IMR-90 (cell line): Measurements from ENCODE around the gene NFX1. TPM values are rescaled to one million over a fixed set of nuclear protein-coding genes. Genes with fewer than 3 reads are reported as not detected.

Source experiments
- ATAC-seq: fragments of 200-7000 bp; cut with Tn5 transposase; 2 replicates; pipeline ENCODE4 v1.9.1; 2020; ENCODE audit warnings: low read depth, mild to moderate bottlenecking, moderate library complexity
- BruUV-seq: library from RNA; stranded (reverse); fragments of 400-500 nt; replicated peaks from 2 replicates; lab custom pipeline; 2021; lab: Mats Ljungman, UMichigan
- CTCF ChIA-PET: fragments of 300-600 bp; formaldehyde crosslinking; extraction: SDS; loops from one replicate; lab custom pipeline; 2021; ENCODE audit warnings: antibody characterized with exemption; lab: Yijun Ruan, JAX
- POLR2A ChIA-PET: fragments of 300-600 bp; sonication (Branson Sonifier 250); formaldehyde crosslinking; loops from one replicate; lab custom pipeline; 2022; ENCODE audit warnings: antibody characterized with exemption; ENCODE audit not compliant: unreplicated experiment; lab: Charles Lee
- DNase-seq: peaks from one replicate; pipeline ENCODE4 v3.0.0; 2013
- H2AFZ ChIP-seq: replicated peaks from 2 replicates; pipeline ENCODE3; 2013; ENCODE audit warnings: low read length, mild to moderate bottlenecking; ENCODE audit not compliant: poor library complexity
- H2AK5ac ChIP-seq: 2 replicates; pipeline ENCODE4 v1.6.1; 2013; ENCODE audit warnings: low read depth, low read length, inconsistent platforms
- H2AK9ac ChIP-seq: replicated peaks from 2 replicates; pipeline ENCODE3; 2013; ENCODE audit warnings: mild to moderate bottlenecking, low read depth, low read length, moderate library complexity; ENCODE audit not compliant: poor library complexity
- H2BK120ac ChIP-seq: 2 replicates; pipeline ENCODE4 v1.6.1; 2013; ENCODE audit warnings: low read depth, low read length, inconsistent platforms
- H2BK15ac ChIP-seq: 3 replicates; pipeline ENCODE4 v1.6.1; 2013; ENCODE audit warnings: low read depth, low read length, inconsistent platforms
- H2BK20ac ChIP-seq: 2 replicates; pipeline ENCODE4 v1.6.1; 2013; ENCODE audit warnings: low read depth, mild to moderate bottlenecking, inconsistent platforms, low read length, moderate library complexity
- H2BK5ac ChIP-seq: 2 replicates; pipeline ENCODE4 v1.6.1; 2013; ENCODE audit warnings: mild to moderate bottlenecking, low read depth, low read length, inconsistent platforms; ENCODE audit not compliant: poor library complexity, severe bottlenecking
- H3K14ac ChIP-seq: replicated peaks from 2 replicates; pipeline ENCODE4 v1.6.1; 2013; ENCODE audit warnings: low read depth, low read length, inconsistent platforms
- H3K18ac ChIP-seq: 2 replicates; pipeline ENCODE4 v1.6.1; 2013; ENCODE audit warnings: low read depth, low read length, control low read depth
- H3K23ac ChIP-seq: 2 replicates; pipeline ENCODE4 v1.6.1; 2013; ENCODE audit warnings: low read depth, low read length, inconsistent platforms
- H3K27ac ChIP-seq: 2 replicates; pipeline ENCODE4 v1.5.1; 2013; ENCODE audit warnings: mild to moderate bottlenecking, control low read depth, low read length; ENCODE audit not compliant: insufficient read depth
- H3K27me3 ChIP-seq: 2 replicates; pipeline ENCODE4 v1.6.1; 2013; ENCODE audit warnings: low read length; ENCODE audit not compliant: control insufficient read depth, insufficient read depth
- H3K36me3 ChIP-seq: 2 replicates; pipeline ENCODE4 v1.6.1; 2013; ENCODE audit warnings: low read length, mixed read lengths; ENCODE audit not compliant: control insufficient read depth, insufficient read depth
- H3K4ac ChIP-seq: 2 replicates; pipeline ENCODE4 v1.6.1; 2013; ENCODE audit warnings: low read depth, low read length, inconsistent platforms
- H3K4me1 ChIP-seq: 2 replicates; pipeline ENCODE4 v1.6.1; 2013; ENCODE audit warnings: low read length, mixed read lengths; ENCODE audit not compliant: control insufficient read depth, insufficient read depth
- H3K4me2 ChIP-seq: 2 replicates; pipeline ENCODE4 v1.6.1; 2013; ENCODE audit warnings: low read depth, mild to moderate bottlenecking, control low read depth, low read length, moderate library complexity
- H3K4me3 ChIP-seq: 2 replicates; pipeline ENCODE4 v1.5.1; 2013; ENCODE audit warnings: low read depth, mild to moderate bottlenecking, control low read depth, low read length, moderate library complexity; ENCODE audit not compliant: insufficient read depth
- H3K56ac ChIP-seq: 2 replicates; pipeline ENCODE4 v1.6.1; 2013; ENCODE audit warnings: low read length, inconsistent platforms; ENCODE audit not compliant: insufficient read depth; ENCODE audit errors: extremely low read depth
- H3K79me1 ChIP-seq, 2 experiments: 2 replicates each; pipeline ENCODE4 v1.6.1; 2013; ENCODE audit warnings: low read length in 2 of 2, inconsistent platforms in 1 of 2, low read depth in 1 of 2
- H3K9ac ChIP-seq: 2 replicates; pipeline ENCODE4 v1.6.1; 2013; ENCODE audit warnings: low read depth, low read length, control low read depth
- H3K9me1 ChIP-seq: 2 replicates; pipeline ENCODE4 v1.6.1; 2013; ENCODE audit warnings: low read length, inconsistent platforms; ENCODE audit not compliant: insufficient read depth
- H3K9me3 ChIP-seq: 2 replicates; pipeline ENCODE4 v1.6.1; 2013; ENCODE audit warnings: low read length; ENCODE audit not compliant: control insufficient read depth, insufficient read depth
- H4K20me1 ChIP-seq: 2 replicates; pipeline ENCODE4 v1.6.1; 2013; ENCODE audit warnings: low read length, inconsistent platforms; ENCODE audit not compliant: insufficient read depth
- H4K5ac ChIP-seq: 2 replicates; pipeline ENCODE4 v1.6.1; 2013; ENCODE audit warnings: mild to moderate bottlenecking, low read depth, low read length, control low read depth
- H4K8ac ChIP-seq, 2 experiments: 2 replicates each; pipeline ENCODE4 v1.6.1; 2013; ENCODE audit warnings: low read depth in 2 of 2, low read length in 2 of 2, control low read depth in 1 of 2, inconsistent platforms in 1 of 2
- H4K91ac ChIP-seq: 2 replicates; pipeline ENCODE4 v1.6.1; 2013; ENCODE audit warnings: low read depth, low read length, inconsistent platforms; ENCODE audit not compliant: insufficient read depth
- CHD1 ChIP-seq: IDR thresholded peaks from 2 replicates; pipeline ENCODE4 v1.6.1; 2012; ENCODE audit warnings: low read depth, low read length, improper control_type of control experiment
- FOS ChIP-seq: fragments of 150-350 bp; IDR thresholded peaks from 2 replicates; pipeline ENCODE4 v1.6.1; 2016; ENCODE audit warnings: low read depth, low read length
- MXI1 ChIP-seq: IDR thresholded peaks from 2 replicates; pipeline ENCODE4 v1.6.1; 2012; ENCODE audit warnings: low read depth, mild to moderate bottlenecking, low read length, moderate library complexity, borderline replicate concordance
- RAD21 ChIP-seq: IDR thresholded peaks from 2 replicates; pipeline ENCODE4 v1.6.1; 2012; ENCODE audit warnings: low read length, improper control_type of control experiment
- RCOR1 ChIP-seq: IDR thresholded peaks from 2 replicates; pipeline ENCODE4 v1.6.1; 2012; ENCODE audit warnings: mild to moderate bottlenecking, low read length, improper control_type of control experiment; ENCODE audit not compliant: insufficient replicate concordance
- WGBS, 2 experiments: methylation state at CpG; one replicate each; pipeline versions ENCODE4 v1.1.5 to v1.1.7; 2013; ENCODE audit warnings: missing lambda C conversion rate in 2 of 2; ENCODE audit not compliant: insufficient read length in 1 of 2; ENCODE audit errors: extremely low coverage in 2 of 2; 5-methylcytosine and 5-hydroxymethylcytosine counted together
- dilution Hi-C: fragments of 300-500 bp; cut with HindIII; formaldehyde crosslinking; loops from one replicate; pipeline ENCODE4 v1.14.3; 2018; ENCODE audit warnings: low sequenced_read_pairs; ENCODE audit not compliant: unreplicated experiment
- in situ Hi-C: fragments of 300-500 bp; cut with MboI; formaldehyde crosslinking; loops from 3 replicates; pipeline ENCODE4 v1.14.3; 2019; ENCODE audit warnings: low sequenced_read_pairs, inconsistent platforms, mixed read lengths
- intact Hi-C: fragments of 100-400 bp; cut with micrococcal nuclease; formaldehyde crosslinking; loops from 2 replicates; pipeline ENCODE4 v1.10.0; 2022
- polyA plus RNA-seq, 3 experiments: library from polyadenylated mRNA; depleted of rRNA; stranded (reverse); fragments of >200 nt; gene quantifications; 2 replicates each; pipeline ENCODE4 v1.2.3, GENCODE V29; 2012; ENCODE audit warnings: low replicate concordance in 1 of 3
- total RNA-seq: library from RNA; depleted of rRNA; stranded (reverse); fragments of >200 nt; gene quantifications from 2 replicates; pipeline ENCODE4 v1.2.3, GENCODE V29; 2012
- TF ChIP-seq, protein P1 (sequence below): fragments of 150-350 bp; IDR thresholded peaks from 2 replicates; pipeline ENCODE4 v1.6.1; 2016; ENCODE audit warnings: low read depth, mild to moderate bottlenecking, low read length, moderate library complexity, borderline replicate concordance
- TF ChIP-seq, protein P2 (sequence below): fragments of 150-350 bp; IDR thresholded peaks from 2 replicates; pipeline ENCODE4 v1.6.1; 2017; ENCODE audit warnings: mild to moderate bottlenecking, antibody characterized with exemption, low read length, low read depth

The NFX1 gene
- total and polyA plus RNA-seq, 2 of the 4 experiments (the other 2 are of a cell fraction) = 27.0 to 36.0 TPM

DNA sequence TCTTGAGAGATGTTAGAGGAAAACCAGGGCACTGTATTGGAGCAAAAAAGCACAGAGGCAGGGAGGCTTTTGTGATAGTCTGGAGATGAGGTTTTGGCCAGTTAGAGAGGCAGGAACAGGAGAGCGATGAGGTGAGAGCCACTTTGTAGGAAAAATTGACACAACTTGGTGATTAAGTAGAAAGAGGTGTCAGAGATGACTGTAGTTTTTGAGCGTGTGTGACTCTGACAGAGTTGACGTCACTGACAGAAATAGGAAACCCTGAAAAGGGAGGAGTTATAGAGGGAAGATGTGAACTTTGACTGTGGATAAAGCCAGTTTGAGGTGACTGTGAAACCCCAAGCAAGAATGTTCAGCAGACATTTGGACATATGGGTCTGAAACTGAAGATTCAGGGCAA is 15.7 kb downstream of the NFX1 start:
- Histone ChIP-seq H3K4ac (no peak overlapping the region), H2AK9ac (no peak overlapping the region), H3K9me3 (no peaks in the 10 kb centered on the region), H3K14ac (no peak overlapping the region), H3K9me1 (peaks cover 15% of the 10 kb centered on the region; the same call in 1 of the 2 replicates), H3K4me3 (no peak overlapping the region), H2BK20ac (no peak overlapping the region), H3K4me2 (no peak overlapping the region), H3K56ac (no peak overlapping the region), H2AK5ac (no peak overlapping the region), H3K36me3 (peaks cover 50% of the 10 kb centered on the region), H2BK15ac (no peak overlapping the region), H4K91ac (no peak overlapping the region), H2AFZ (no peak overlapping the region), H4K20me1 (peaks cover 8% of the 10 kb centered on the region; the same call in 1 of the 2 replicates), H3K27ac (no peak overlapping the region), H4K8ac (no peak overlapping the region), H3K18ac (no peak overlapping the region), H3K27me3 (no peaks in the 10 kb centered on the region), H3K9ac (no peak overlapping the region), H3K79me1 (peaks cover 16 to 62% of the 10 kb centered on the region in 2 experiments), H4K5ac (peak overlapping the region; percentile 38; the same call in 1 of the 2 replicates), H3K4me1 (peaks cover 4% of the 10 kb centered on the region; the same call in 1 of the 2 replicates), H3K23ac (no peak overlapping the region), H2BK120ac (no peak overlapping the region), H2BK5ac (peak overlapping the region; percentile 24)
- peak; percentile 28 for DNase-seq
- intact Hi-C loops = no loop called here
- ChIA-PET POLR2A (no interaction called here), CTCF (no interaction called here)
- TF ChIP-seq, protein P1, sequence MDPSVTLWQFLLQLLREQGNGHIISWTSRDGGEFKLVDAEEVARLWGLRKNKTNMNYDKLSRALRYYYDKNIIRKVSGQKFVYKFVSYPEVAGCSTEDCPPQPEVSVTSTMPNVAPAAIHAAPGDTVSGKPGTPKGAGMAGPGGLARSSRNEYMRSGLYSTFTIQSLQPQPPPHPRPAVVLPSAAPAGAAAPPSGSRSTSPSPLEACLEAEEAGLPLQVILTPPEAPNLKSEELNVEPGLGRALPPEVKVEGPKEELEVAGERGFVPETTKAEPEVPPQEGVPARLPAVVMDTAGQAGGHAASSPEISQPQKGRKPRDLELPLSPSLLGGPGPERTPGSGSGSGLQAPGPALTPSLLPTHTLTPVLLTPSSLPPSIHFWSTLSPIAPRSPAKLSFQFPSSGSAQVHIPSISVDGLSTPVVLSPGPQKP = no peak
- TF ChIP-seq RCOR1 (no peak), CHD1 (no peak), FOS (no peak), MXI1 (no peak), RAD21 (no peak)
- TF ChIP-seq, protein P2, sequence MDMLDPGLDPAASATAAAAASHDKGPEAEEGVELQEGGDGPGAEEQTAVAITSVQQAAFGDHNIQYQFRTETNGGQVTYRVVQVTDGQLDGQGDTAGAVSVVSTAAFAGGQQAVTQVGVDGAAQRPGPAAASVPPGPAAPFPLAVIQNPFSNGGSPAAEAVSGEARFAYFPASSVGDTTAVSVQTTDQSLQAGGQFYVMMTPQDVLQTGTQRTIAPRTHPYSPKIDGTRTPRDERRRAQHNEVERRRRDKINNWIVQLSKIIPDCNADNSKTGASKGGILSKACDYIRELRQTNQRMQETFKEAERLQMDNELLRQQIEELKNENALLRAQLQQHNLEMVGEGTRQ = no peak
- in situ Hi-C loops = no loop called here
- 91% methylated on average over 3 of the region's 3 CpGs; no CpG with 5 or more reads in 1 of the 2 experiments for WGBS, 2 experiments
- no peak for ATAC-seq
- no TSS peak for BruUV-seq
- dilution Hi-C loops = no loop called here
